Measurements from ENCODE around the gene ADCY9.

The ADCY9 gene

GRCh38 chr16:4021916-4022315 lies 94.3 kb downstream of the ADCY9 start:
- no peak for DNase-seq

- no peak for DNase-seq
These were observed 95.0 kb downstream of the ADCY9 start for GRCh38 chr16:4021070-4021779.

GRCh38 chr16:4019371-4019791 lies 96.9 kb downstream of the ADCY9 start:
- DNase-seq, result no peak

GRCh38 chr16:4018391-4018790 lies 97.9 kb downstream of the ADCY9 start:
- no peak for DNase-seq

GRCh38 chr16:4017807-4018206 lies 98.4 kb downstream of the ADCY9 start:
- no peak for DNase-seq

- DNase-seq, result no peak
These were observed 99.6 kb downstream of the ADCY9 start for GRCh38 chr16:4016658-4017057.

GRCh38 chr16:4016005-4016352 lies 100.3 kb downstream of the ADCY9 start:
- no peak for DNase-seq

GRCh38 chr16:4015275-4016004 lies 100.8 kb downstream of the ADCY9 start:
- DNase-seq, result no peak

- no peak for DNase-seq
These were observed 104.2 kb downstream of the ADCY9 start for GRCh38 chr16:4011940-4012629.

- DNase-seq, result no peak
These were observed 104.9 kb downstream of the ADCY9 start for GRCh38 chr16:4011225-4011939.

- no peak for DNase-seq
These were observed 105.8 kb downstream of the ADCY9 start for GRCh38 chr16:4010225-4011158.

GRCh38 chr16:4009177-4009576 lies 107.1 kb downstream of the ADCY9 start:
- DNase-seq, result no peak

GRCh38 chr16:4008116-4008515 lies 108.1 kb downstream of the ADCY9 start:
- DNase-seq, result no peak

- DNase-seq, result no peak
These were observed 109.7 kb downstream of the ADCY9 start for GRCh38 chr16:4006397-4006999.

GRCh38 chr16:4005731-4006130 lies 110.5 kb downstream of the ADCY9 start:
- DNase-seq, result no peak

- DNase-seq, result no peak
These were observed 111.0 kb downstream of the ADCY9 start for GRCh38 chr16:4005281-4005680.

- DNase-seq, result no peak
These were observed 112.0 kb downstream of the ADCY9 start for GRCh38 chr16:4004206-4004605.

- DNase-seq, result no peak
These were observed 112.7 kb downstream of the ADCY9 start for GRCh38 chr16:4003576-4003975.

- DNase-seq, result no peak
These were observed 113.1 kb downstream of the ADCY9 start for GRCh38 chr16:4003166-4003565.

GRCh38 chr16:4002121-4002520 lies 114.1 kb downstream of the ADCY9 start:
- no peak for DNase-seq

- no peak for DNase-seq
These were observed 116.5 kb downstream of the ADCY9 start for GRCh38 chr16:3999479-4000325.

All from stimulated activated CD4-positive, alpha-beta T cell treated with anti-CD3 and anti-CD28 coated beads, Interleukin-4, amount 100 ng/mL, for 1 hour (primary cell).